CD14-positive monocyte (primary cell): ENCODE measurements around the gene LMNTD2. TPM values are rescaled to one million over a fixed set of nuclear protein-coding genes. Genes with fewer than 3 reads are reported as not detected.

Experiments used
- DNase-seq, 3 donors: peaks; one replicate each; pipeline ENCODE4 v3.0.0-alpha.2; 2011 to 2022
- H2AFZ ChIP-seq: 2 replicates; pipeline ENCODE4 v1.6.0; 2012; ENCODE audit warnings: mild to moderate bottlenecking, low read depth, low read length, inconsistent platforms; ENCODE audit not compliant: insufficient read depth, poor library complexity, severe bottlenecking
- H3K27ac ChIP-seq, 2 donors: 1 replicate in 1 of 2; 2 replicates in 1 of 2; pipeline ENCODE4 v1.5.1; 2012 to 2013; ENCODE audit warnings: low read length in 2 of 2, control low read depth in 1 of 2, inconsistent platforms in 1 of 2, low read depth in 1 of 2, mild to moderate bottlenecking in 1 of 2
- H3K27me3 ChIP-seq, 2 donors: one replicate each; pipeline versions ENCODE4 v1.6.0 to v1.6.1; 2011 to 2013; ENCODE audit warnings: low read length in 2 of 2; ENCODE audit not compliant: control insufficient read depth in 2 of 2, insufficient read depth in 2 of 2
- H3K36me3 ChIP-seq, 2 donors: replicated peaks in 1 of 2; 1 replicate in 1 of 2; 2 replicates in 1 of 2; pipeline versions ENCODE4 v1.5.1 to v1.6.1; 2012 to 2013; ENCODE audit warnings: low read length in 2 of 2, control low read depth in 1 of 2, inconsistent platforms in 1 of 2, mild to moderate bottlenecking in 1 of 2; ENCODE audit not compliant: insufficient read depth in 2 of 2, control insufficient read depth in 1 of 2
- H3K4me1 ChIP-seq, 2 donors: 1 replicate in 1 of 2; 2 replicates in 1 of 2; pipeline versions ENCODE4 v1.5.1 to v1.6.1; 2012 to 2013; ENCODE audit warnings: low read length in 2 of 2, control low read depth in 1 of 2, inconsistent platforms in 1 of 2, mild to moderate bottlenecking in 1 of 2, moderate library complexity in 1 of 2; ENCODE audit not compliant: insufficient read depth in 2 of 2, control insufficient read depth in 1 of 2
- H3K4me2 ChIP-seq: replicated peaks from 2 replicates; pipeline ENCODE3; 2012; ENCODE audit warnings: low read length, moderate library complexity, mild to moderate bottlenecking; ENCODE audit not compliant: poor library complexity, severe bottlenecking; ENCODE audit errors: extremely low read depth
- H3K4me3 ChIP-seq, 3 experiments: fragments of 200-600 bp in 1 of 3; sonication (generic) in 1 of 3; replicated peaks in 1 of 3; 1 replicate in 2 of 3; 2 replicates in 1 of 3; pipeline ENCODE4 v1.5.1; 2011 to 2013; ENCODE audit warnings: low read length in 3 of 3, mild to moderate bottlenecking in 3 of 3, control low read depth in 2 of 3, low read depth in 2 of 3, inconsistent platforms in 1 of 3, moderate library complexity in 1 of 3
- H3K79me2 ChIP-seq: 2 replicates; pipeline ENCODE4 v1.6.0; 2012; ENCODE audit warnings: mild to moderate bottlenecking, control low read depth, inconsistent platforms, low read length, moderate library complexity; ENCODE audit not compliant: insufficient read depth
- H3K9ac ChIP-seq: 2 replicates; pipeline ENCODE4 v1.6.0; 2017; ENCODE audit warnings: low read length, mild to moderate bottlenecking; ENCODE audit not compliant: insufficient read depth, poor library complexity, severe bottlenecking
- H3K9me3 ChIP-seq, 2 donors: replicated peaks in 1 of 2; 1 replicate in 1 of 2; 2 replicates in 1 of 2; pipeline versions ENCODE4 v1.5.1 to v1.6.1; 2012 to 2013; ENCODE audit warnings: low read length in 2 of 2, control low read depth in 1 of 2; ENCODE audit not compliant: control insufficient read depth in 1 of 2, insufficient read depth in 1 of 2
- H4K20me1 ChIP-seq: 2 replicates; pipeline ENCODE4 v1.6.0; 2012; ENCODE audit warnings: mild to moderate bottlenecking, low read length, control low read depth, moderate library complexity; ENCODE audit not compliant: insufficient read depth
- H3K27ac Mint-ChIP-seq, 7 donors: one replicate each; pipeline ENCODE4 v1.8.0; 2020; ENCODE audit warnings: mild to moderate bottlenecking in 7 of 7, mixed read lengths in 7 of 7, moderate library complexity in 6 of 7, inconsistent platforms in 2 of 7
- H3K27me3 Mint-ChIP-seq, 3 donors: one replicate each; pipeline ENCODE4 v1.8.0; 2021 to 2022; ENCODE audit warnings: low read depth in 3 of 3, mild to moderate bottlenecking in 3 of 3, mixed read lengths in 3 of 3, moderate library complexity in 3 of 3, inconsistent platforms in 1 of 3
- H3K36me3 Mint-ChIP-seq, 2 donors: one replicate each; pipeline ENCODE4 v1.8.0; 2020; ENCODE audit warnings: mixed read lengths in 2 of 2, inconsistent platforms in 1 of 2, mild to moderate bottlenecking in 1 of 2
- H3K4me1 Mint-ChIP-seq: one replicate; pipeline ENCODE4 v1.8.0; 2020; ENCODE audit warnings: mild to moderate bottlenecking, mixed read lengths
- H3K4me3 Mint-ChIP-seq, 2 donors: one replicate each; pipeline ENCODE4 v1.8.0; 2020; ENCODE audit warnings: mild to moderate bottlenecking in 2 of 2, mixed read lengths in 2 of 2, moderate library complexity in 1 of 2
- H3K9me3 Mint-ChIP-seq, 7 donors: one replicate each; pipeline ENCODE4 v1.8.0; 2020 to 2022; ENCODE audit warnings: mixed read lengths in 7 of 7, mild to moderate bottlenecking in 6 of 7, moderate library complexity in 6 of 7, inconsistent platforms in 2 of 7
- WGBS: methylation state at CpG from one replicate; pipeline ENCODE4 v1.1.5; 2013; ENCODE audit warnings: missing lambda C conversion rate; ENCODE audit not compliant: insufficient coverage; 5-methylcytosine and 5-hydroxymethylcytosine counted together
- intact Hi-C, 2 donors: fragments of 100-400 bp; cut with micrococcal nuclease; formaldehyde crosslinking; loops; one replicate each; pipeline versions ENCODE4 v1.15.0 to v1.15.1; 2023
- polyA plus RNA-seq, 3 donors: library from polyadenylated mRNA; depleted of rRNA in 1 of 3; unstranded in 2 of 3; stranded (reverse) in 1 of 3; fragments of 300-500 nt in 2 of 3; fragments of >200 nt in 1 of 3; fragmentation: Illumina TruSeq in 2 of 3; gene quantifications; 1 replicate in 2 of 3; 2 replicates in 1 of 3; pipeline ENCODE4 v1.2.3, GENCODE V29; 2012 to 2021
- TF ChIP-seq, protein P1 (sequence below): fragments of 200-600 bp; IDR thresholded peaks from one replicate; pipeline ENCODE4 v1.8.0; 2022; ENCODE audit warnings: antibody characterized with exemption, mild to moderate bottlenecking

Gene LMNTD2
- polyA plus RNA-seq, 3 donors = 0.67 to 10.6 (median 1.2) TPM

DNA sequence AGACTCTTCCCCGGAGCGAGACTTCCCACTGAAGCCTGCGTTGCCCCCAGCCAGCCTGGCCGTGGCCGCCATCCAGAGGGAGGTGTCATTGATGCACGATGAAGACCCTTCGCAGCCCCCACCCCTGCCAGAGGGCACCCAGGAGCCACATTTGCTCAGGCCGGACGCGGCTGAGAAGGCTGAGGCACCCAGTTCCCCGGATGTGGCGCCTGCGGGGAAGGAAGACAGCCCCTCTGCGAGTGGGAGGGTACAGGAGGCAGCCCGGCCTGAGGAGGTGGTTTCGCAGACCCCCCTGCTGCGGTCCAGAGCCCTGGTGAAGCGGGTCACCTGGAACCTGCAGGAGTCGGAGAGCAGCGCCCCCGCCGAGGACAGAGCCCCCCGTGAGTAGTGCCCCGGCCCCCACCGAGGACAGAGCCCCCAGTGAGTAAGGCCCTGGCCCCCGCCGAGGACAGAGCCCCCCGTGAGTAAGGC, 48.8 kb upstream of the LMNTD2 start:
- Mint-ChIP-seq H3K4me3 (no peak overlapping the region), H3K27ac (peak overlapping the region in 1 of 7 donors; percentile 33), H3K9me3 (no peaks in the 10 kb centered on the region), H3K4me1 (peaks cover 12% of the 10 kb centered on the region), H3K27me3 (peaks cover 0 to 1% (median 0%) of the 10 kb centered on the region in 3 donors), H3K36me3 (peaks cover 65 to 87% of the 10 kb centered on the region in 2 donors)
- TF ChIP-seq, protein P1, sequence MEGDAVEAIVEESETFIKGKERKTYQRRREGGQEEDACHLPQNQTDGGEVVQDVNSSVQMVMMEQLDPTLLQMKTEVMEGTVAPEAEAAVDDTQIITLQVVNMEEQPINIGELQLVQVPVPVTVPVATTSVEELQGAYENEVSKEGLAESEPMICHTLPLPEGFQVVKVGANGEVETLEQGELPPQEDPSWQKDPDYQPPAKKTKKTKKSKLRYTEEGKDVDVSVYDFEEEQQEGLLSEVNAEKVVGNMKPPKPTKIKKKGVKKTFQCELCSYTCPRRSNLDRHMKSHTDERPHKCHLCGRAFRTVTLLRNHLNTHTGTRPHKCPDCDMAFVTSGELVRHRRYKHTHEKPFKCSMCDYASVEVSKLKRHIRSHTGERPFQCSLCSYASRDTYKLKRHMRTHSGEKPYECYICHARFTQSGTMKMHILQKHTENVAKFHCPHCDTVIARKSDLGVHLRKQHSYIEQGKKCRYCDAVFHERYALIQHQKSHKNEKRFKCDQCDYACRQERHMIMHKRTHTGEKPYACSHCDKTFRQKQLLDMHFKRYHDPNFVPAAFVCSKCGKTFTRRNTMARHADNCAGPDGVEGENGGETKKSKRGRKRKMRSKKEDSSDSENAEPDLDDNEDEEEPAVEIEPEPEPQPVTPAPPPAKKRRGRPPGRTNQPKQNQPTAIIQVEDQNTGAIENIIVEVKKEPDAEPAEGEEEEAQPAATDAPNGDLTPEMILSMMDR = no peak
- peaks cover 51% of the 10 kb centered on the region for H4K20me1 ChIP-seq
- no peaks in the 10 kb centered on the region for H3K9me3 ChIP-seq
- 94% methylated on average over 24 of the region's 28 CpGs for WGBS
- intact Hi-C loops = no loop called here
- no peaks in the 10 kb centered on the region for H3K27me3 ChIP-seq
- no peak overlapping the region for H3K27ac ChIP-seq
- no peak overlapping the region for H3K9ac ChIP-seq
- no peak for DNase-seq
- H2AFZ ChIP-seq = no peak overlapping the region
- H3K4me2 ChIP-seq = no peak overlapping the region
- peaks cover 14% of the 10 kb centered on the region for H3K79me2 ChIP-seq
- no peak overlapping the region for H3K4me3 ChIP-seq
- H3K4me1 ChIP-seq = peaks cover 14 to 15% of the 10 kb centered on the region in 2 donors
- peaks cover 90 to 97% of the 10 kb centered on the region in 2 donors for H3K36me3 ChIP-seq

DNA sequence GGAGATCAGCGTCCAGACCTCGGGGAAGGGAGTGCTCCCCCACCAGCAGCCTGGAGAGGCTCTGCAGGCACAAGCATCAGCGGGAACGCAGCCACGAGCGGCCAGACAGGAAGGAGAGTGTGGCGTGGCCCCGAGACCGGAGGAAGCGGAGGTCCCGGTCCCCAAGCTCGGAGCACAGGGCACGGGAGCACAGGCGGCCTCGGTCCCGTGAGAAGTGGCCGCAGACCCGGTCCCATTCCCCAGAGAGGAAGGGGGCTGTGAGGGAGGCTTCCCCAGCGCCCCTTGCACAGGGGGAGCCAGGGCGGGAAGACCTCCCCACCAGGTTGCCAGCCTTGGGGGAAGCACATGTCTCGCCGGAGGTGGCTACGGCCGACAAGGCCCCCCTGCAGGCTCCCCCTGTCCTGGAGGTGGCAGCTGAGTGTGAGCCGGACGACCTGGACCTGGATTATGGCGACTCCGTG, 48.3 kb upstream of the LMNTD2 start:
- H3K4me2 ChIP-seq = no peak overlapping the region
- peaks cover 8 to 9% of the 10 kb centered on the region in 2 donors for H3K4me1 ChIP-seq
- H3K9me3 ChIP-seq = no peaks in the 10 kb centered on the region
- H3K4me3 ChIP-seq = no peak overlapping the region
- no peak overlapping the region for H3K4me3 Mint-ChIP-seq
- 94% methylated on average over 9 of the region's 28 CpGs for WGBS
- TF ChIP-seq, protein P1 = no peak
- H3K27ac ChIP-seq = no peak overlapping the region
- no peaks in the 10 kb centered on the region for H3K9me3 Mint-ChIP-seq
- no peak overlapping the region for H3K9ac ChIP-seq
- H3K27ac Mint-ChIP-seq = peak overlapping the region in 2 of 7 donors; percentile 33 to 43
- no peak overlapping the region for H2AFZ ChIP-seq
- no peak for DNase-seq
- intact Hi-C loops = no loop called here
- peaks cover 91 to 97% of the 10 kb centered on the region in 2 donors for H3K36me3 ChIP-seq
- H3K4me1 Mint-ChIP-seq = peaks cover 7% of the 10 kb centered on the region
- peaks cover 0 to 1% (median 0%) of the 10 kb centered on the region in 3 donors for H3K27me3 Mint-ChIP-seq
- H3K27me3 ChIP-seq = no peaks in the 10 kb centered on the region
- H3K79me2 ChIP-seq = peaks cover 8% of the 10 kb centered on the region
- peaks cover 49% of the 10 kb centered on the region for H4K20me1 ChIP-seq
- H3K36me3 Mint-ChIP-seq = peaks cover 67 to 89% of the 10 kb centered on the region in 2 donors
